Nucleus accumbens (tissue), 56 donors: ENCODE data around the gene TELO2.

Experiments
- DNase-seq, 56 donors: peaks; one replicate each; lab custom pipeline; 2025; lab: John Stamatoyannopoulos, UW

The TELO2 gene

GRCh38 chr16:1492923-1493745, at the start of gene TELO2:
Gene TELO2, plus strand, starts transcription at chr16:1493360. Its CDS starts 922 bp downstream, at chr16:1494282.
- peak in 54 of 56 donors; percentile 25 to 93 (median 77) for DNase-seq

- no peak for DNase-seq
Measured at GRCh38 chr16:1443403-1443973, 49.7 kb upstream of the TELO2 start.

- DNase-seq, result no peak
Measured at GRCh38 chr16:1443980-1444729, 49.0 kb upstream of the TELO2 start, which contains the start of gene CCDC154. Gene CCDC154, minus strand, starts transcription at chr16:1444556. Its CDS starts 234 bp downstream, at chr16:1444322.

- DNase-seq, result no peak
Measured at GRCh38 chr16:1444730-1445517, 48.2 kb upstream of the TELO2 start.

- DNase-seq, result no peak
Measured at GRCh38 chr16:1445518-1446203, 47.5 kb upstream of the TELO2 start.

GRCh38 chr16:1446296-1447080, 46.7 kb upstream of the TELO2 start:
- DNase-seq, result no peak

- DNase-seq, result no peak
Measured at GRCh38 chr16:1447965-1448364, 45.2 kb upstream of the TELO2 start.

GRCh38 chr16:1448536-1449116, 44.5 kb upstream of the TELO2 start:
- no peak for DNase-seq

- DNase-seq, result no peak
Measured at GRCh38 chr16:1449201-1449788, 43.9 kb upstream of the TELO2 start.

- no peak for DNase-seq
Measured at GRCh38 chr16:1450218-1450617, 42.9 kb upstream of the TELO2 start.

- DNase-seq, result no peak
Measured at GRCh38 chr16:1450841-1451240, 42.3 kb upstream of the TELO2 start.

- DNase-seq, result no peak
Measured at GRCh38 chr16:1451702-1452392, 41.3 kb upstream of the TELO2 start.

GRCh38 chr16:1452530-1452929, 40.6 kb upstream of the TELO2 start:
- DNase-seq, result no peak

GRCh38 chr16:1453316-1453715, 39.8 kb upstream of the TELO2 start:
- no peak for DNase-seq

- DNase-seq, result no peak
Measured at GRCh38 chr16:1454561-1454960, 38.6 kb upstream of the TELO2 start.

- DNase-seq, result no peak
Measured at GRCh38 chr16:1455190-1456171, 37.7 kb upstream of the TELO2 start.
